Myocyte (in vitro differentiated cells): ENCODE data around the gene TSTD2. TPM values are rescaled to one million over a fixed set of nuclear protein-coding genes. Genes with fewer than 3 reads are reported as not detected.
"Not testable (repeated sequence)": the region's sequence is repeated elsewhere in the genome, so short reads cannot be mapped to it uniquely, and the experiment has no call there.

ENCODE experiments used
- DNase-seq: peaks from one replicate; pipeline ENCODE4 v3.0.0-alpha.2; 2012; ENCODE audit warnings: low read depth
- total RNA-seq: library from RNA; depleted of rRNA; stranded (reverse); fragments of >200 nt; gene quantifications from 2 replicates; pipeline ENCODE4 v1.2.3, GENCODE V29; 2014

Gene TSTD2
- total RNA-seq, 1 donor from 2014 or later = 20.5 TPM

GRCh38 chr9:97632248-97632984 is 752 bp downstream of the TSTD2 start:
- peak; percentile 80 for DNase-seq

GRCh38 chr9:97630591-97630990 is 2.6 kb downstream of the TSTD2 start:
- DNase-seq = no peak

GRCh38 chr9:97629156-97629555 is 4.0 kb downstream of the TSTD2 start:
- DNase-seq = no peak

GRCh38 chr9:97628668-97629067 is 4.5 kb downstream of the TSTD2 start:
- DNase-seq = peak; percentile 43

GRCh38 chr9:97627624-97628023 is 5.5 kb downstream of the TSTD2 start:
- no peak for DNase-seq

- no peak for DNase-seq
Observed at GRCh38 chr9:97625620-97626019, 7.5 kb downstream of the TSTD2 start.

GRCh38 chr9:97623946-97624345 is 9.2 kb downstream of the TSTD2 start:
- no peak for DNase-seq

GRCh38 chr9:97622483-97622882 is 10.7 kb downstream of the TSTD2 start:
- not testable (repeated sequence) for DNase-seq

- DNase-seq = not testable (repeated sequence)
Observed at GRCh38 chr9:97620063-97620462, 13.1 kb downstream of the TSTD2 start.

- no peak for DNase-seq
Observed at GRCh38 chr9:97617939-97618416, 15.2 kb downstream of the TSTD2 start.

GRCh38 chr9:97615439-97616072 is 17.6 kb downstream of the TSTD2 start:
- peak; percentile 71 for DNase-seq

- peak; percentile 70 for DNase-seq
Observed at GRCh38 chr9:97604901-97605645, 28.1 kb downstream of the TSTD2 start.

GRCh38 chr9:97602430-97602829 is 30.7 kb downstream of the TSTD2 start:
- no peak for DNase-seq

GRCh38 chr9:97601228-97601898 is 31.8 kb downstream of the TSTD2 start:
- no peak for DNase-seq

- no peak for DNase-seq
Observed at GRCh38 chr9:97600531-97601227, 32.5 kb downstream of the TSTD2 start.

- DNase-seq = no peak
Observed at GRCh38 chr9:97599314-97599846, 33.8 kb downstream of the TSTD2 start.

GRCh38 chr9:97598461-97599288 is 34.5 kb downstream of the TSTD2 start:
- peak; percentile 85 for DNase-seq

- DNase-seq = no peak
Observed at GRCh38 chr9:97596906-97597305, 36.3 kb downstream of the TSTD2 start.

GRCh38 chr9:97594381-97594921 is 38.7 kb downstream of the TSTD2 start:
- DNase-seq = peak; percentile 80
